ENCODE measurements around the gene FHAD1.

Gene FHAD1

DNA sequence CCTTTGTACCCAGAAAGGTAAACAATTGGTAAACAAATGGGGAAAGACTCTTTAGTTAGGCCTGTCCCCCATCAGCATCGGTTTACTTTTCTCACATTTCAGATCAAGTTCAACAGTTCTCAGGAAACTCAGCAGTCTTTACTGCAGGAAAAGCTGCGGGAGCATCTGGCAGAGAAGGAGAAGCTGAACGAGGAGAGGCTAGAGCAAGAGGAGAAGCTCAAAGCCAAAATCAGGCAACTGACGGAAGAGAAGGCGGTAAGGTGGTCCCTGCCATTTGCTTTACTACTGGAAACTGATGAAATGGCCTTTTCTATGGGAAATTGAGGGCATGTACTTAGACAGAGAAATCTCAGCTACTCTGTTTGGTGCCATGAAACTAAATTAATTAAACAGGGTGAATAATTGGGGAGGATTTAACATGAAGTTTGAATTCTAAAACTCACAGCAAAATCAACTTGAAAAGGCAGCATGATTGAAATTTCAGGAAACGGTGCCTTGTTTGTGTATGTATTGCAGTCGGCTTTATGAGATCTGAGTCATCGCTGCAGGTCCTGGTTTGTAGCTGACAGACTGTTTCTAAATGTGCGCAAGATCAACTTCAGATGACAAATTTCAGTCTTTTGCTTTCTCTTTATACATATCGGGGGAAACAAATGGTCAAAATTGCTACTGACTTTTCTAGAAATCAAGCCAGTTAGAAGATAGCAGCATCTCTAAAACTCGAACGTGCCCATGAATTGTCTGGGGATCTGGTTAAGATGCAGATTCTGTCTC lies 94.8 kb downstream of the FHAD1 start:
- Histone ChIP-seq H3K9me3 (ENCODE audit: control insufficient read depth, insufficient read depth, low read length) (no peaks in the 10 kb centered on the region), H3K36me3 (ENCODE audit: control insufficient read depth, insufficient read depth, low read length) (no peaks in the 10 kb centered on the region), H3K27me3 (ENCODE audit: control insufficient read depth, insufficient read depth, low read length) (no peaks in the 10 kb centered on the region), H3K4me1 (ENCODE audit: control insufficient read depth, insufficient read depth, low read length) (no peaks in the 10 kb centered on the region), H3K9ac (ENCODE audit: low read depth, low read length) (no peak overlapping the region), H3K4me3 (ENCODE audit: low read depth, low read length) (no peak overlapping the region)

- Histone ChIP-seq H3K4me1 (ENCODE audit: control insufficient read depth, insufficient read depth, low read length) (no peaks in the 10 kb centered on the region), H3K9me3 (ENCODE audit: control insufficient read depth, insufficient read depth, low read length) (no peaks in the 10 kb centered on the region), H3K9ac (ENCODE audit: low read depth, low read length) (no peak overlapping the region), H3K36me3 (ENCODE audit: control insufficient read depth, insufficient read depth, low read length) (no peaks in the 10 kb centered on the region), H3K4me3 (ENCODE audit: low read depth, low read length) (no peak overlapping the region), H3K27me3 (ENCODE audit: control insufficient read depth, insufficient read depth, low read length) (no peaks in the 10 kb centered on the region)
Observed at GRCh38 chr1:15342408-15342967, 95.5 kb downstream of the FHAD1 start.

GRCh38 chr1:15343099-15343498 lies 96.1 kb downstream of the FHAD1 start:
- H3K27me3 ChIP-seq (ENCODE audit: control insufficient read depth, insufficient read depth, low read length) = no peaks in the 10 kb centered on the region
- H3K4me1 ChIP-seq (ENCODE audit: control insufficient read depth, insufficient read depth, low read length) = no peaks in the 10 kb centered on the region

DNA sequence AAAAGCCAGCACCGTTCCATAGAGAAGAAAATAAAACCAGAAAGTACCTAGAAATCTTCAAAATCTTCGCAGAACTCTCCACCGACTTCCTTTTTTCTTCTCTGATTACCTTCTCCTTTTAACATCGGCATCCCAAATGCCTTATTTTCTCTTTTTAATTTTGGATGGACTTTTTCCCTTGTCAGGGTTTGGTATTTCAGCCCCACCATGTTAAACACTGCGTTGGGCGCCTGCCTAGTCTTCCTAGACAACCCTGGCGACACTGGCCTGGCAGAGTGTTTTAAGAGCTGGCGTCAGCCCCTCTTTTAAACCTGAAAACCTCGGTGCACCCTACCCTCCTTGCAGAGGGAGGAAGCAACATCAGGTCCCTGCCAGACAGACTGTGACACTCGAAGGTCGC lies 96.7 kb downstream of the FHAD1 start:
- Histone ChIP-seq H3K9me3 (ENCODE audit: control insufficient read depth, insufficient read depth, low read length) (no peaks in the 10 kb centered on the region), H3K4me1 (ENCODE audit: control insufficient read depth, insufficient read depth, low read length) (no peaks in the 10 kb centered on the region), H3K27me3 (ENCODE audit: control insufficient read depth, insufficient read depth, low read length) (no peaks in the 10 kb centered on the region), H3K9ac (ENCODE audit: low read depth, low read length) (no peak overlapping the region), H3K4me3 (ENCODE audit: low read depth, low read length) (no peak overlapping the region), H3K36me3 (ENCODE audit: control insufficient read depth, insufficient read depth, low read length) (no peaks in the 10 kb centered on the region)

More at GRCh38 chr1:15343099-15343498, 96.1 kb downstream of the FHAD1 start:
- Histone ChIP-seq H3K9ac (ENCODE audit: low read depth, low read length) (no peak overlapping the region), H3K9me3 (ENCODE audit: control insufficient read depth, insufficient read depth, low read length) (no peaks in the 10 kb centered on the region), H3K4me3 (ENCODE audit: low read depth, low read length) (no peak overlapping the region), H3K36me3 (ENCODE audit: control insufficient read depth, insufficient read depth, low read length) (no peaks in the 10 kb centered on the region)

GRCh38 chr1:15344380-15344779 lies 97.4 kb downstream of the FHAD1 start:
- Histone ChIP-seq H3K27me3 (ENCODE audit: control insufficient read depth, insufficient read depth, low read length) (no peaks in the 10 kb centered on the region), H3K4me3 (ENCODE audit: low read depth, low read length) (no peak overlapping the region), H3K36me3 (ENCODE audit: control insufficient read depth, insufficient read depth, low read length) (no peaks in the 10 kb centered on the region), H3K9ac (ENCODE audit: low read depth, low read length) (no peak overlapping the region), H3K9me3 (ENCODE audit: control insufficient read depth, insufficient read depth, low read length) (no peaks in the 10 kb centered on the region), H3K4me1 (ENCODE audit: control insufficient read depth, insufficient read depth, low read length) (no peaks in the 10 kb centered on the region)

DNA sequence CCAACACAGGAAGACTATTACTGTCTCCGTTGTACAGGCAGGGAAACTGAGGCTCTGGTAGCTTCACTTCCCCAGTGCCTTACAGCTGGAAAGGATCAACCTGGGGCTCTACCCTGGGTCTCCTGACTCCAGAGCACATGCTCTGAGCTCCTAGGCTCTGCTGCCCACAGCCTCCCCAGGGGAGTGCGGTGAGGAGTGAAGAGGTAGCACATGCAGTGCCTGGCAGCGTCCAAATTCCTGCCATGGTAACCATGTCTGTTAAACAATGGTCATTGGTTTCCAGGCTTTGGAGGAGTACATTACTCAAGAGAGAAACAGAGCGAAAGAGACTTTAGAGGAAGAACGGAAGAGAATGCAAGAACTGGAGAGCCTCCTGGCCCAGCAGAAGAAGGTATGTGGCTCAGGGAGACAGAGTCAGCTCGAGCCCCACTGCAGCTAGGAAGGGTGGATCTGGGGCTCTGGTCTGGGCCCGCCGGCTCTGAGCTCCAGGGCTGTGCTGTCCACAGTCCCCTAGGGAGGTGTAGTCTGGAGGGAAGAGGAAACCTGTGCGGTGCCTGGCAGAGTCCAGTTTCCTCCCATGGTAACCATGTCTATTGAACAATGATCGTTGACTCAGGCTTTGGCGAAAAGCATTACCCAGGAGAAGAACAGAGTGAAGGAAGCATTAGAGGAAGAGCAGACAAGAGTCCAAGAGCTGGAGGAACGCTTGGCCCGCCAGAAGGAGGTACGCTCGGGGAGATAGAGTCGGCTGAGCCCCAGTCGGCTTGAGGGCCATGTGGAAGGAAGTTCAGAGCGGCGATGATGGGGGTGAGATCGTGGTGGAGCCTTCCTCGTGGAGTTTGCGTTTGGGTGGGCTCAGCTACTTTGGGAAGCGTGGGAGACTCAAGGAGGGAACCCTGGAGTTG lies 98.0 kb downstream of the FHAD1 start:
- Histone ChIP-seq H3K4me1 (ENCODE audit: control insufficient read depth, insufficient read depth, low read length) (no peaks in the 10 kb centered on the region), H3K36me3 (ENCODE audit: control insufficient read depth, insufficient read depth, low read length) (no peaks in the 10 kb centered on the region), H3K27me3 (ENCODE audit: control insufficient read depth, insufficient read depth, low read length) (no peaks in the 10 kb centered on the region), H3K9ac (ENCODE audit: low read depth, low read length) (no peak overlapping the region), H3K4me3 (ENCODE audit: low read depth, low read length) (no peak overlapping the region), H3K9me3 (ENCODE audit: control insufficient read depth, insufficient read depth, low read length) (no peaks in the 10 kb centered on the region)

- Histone ChIP-seq H3K36me3 (ENCODE audit: control insufficient read depth, insufficient read depth, low read length) (no peaks in the 10 kb centered on the region), H3K4me3 (ENCODE audit: low read depth, low read length) (no peak overlapping the region), H3K9me3 (ENCODE audit: control insufficient read depth, insufficient read depth, low read length) (no peaks in the 10 kb centered on the region), H3K4me1 (ENCODE audit: control insufficient read depth, insufficient read depth, low read length) (no peaks in the 10 kb centered on the region), H3K27me3 (ENCODE audit: control insufficient read depth, insufficient read depth, low read length) (no peaks in the 10 kb centered on the region), H3K9ac (ENCODE audit: low read depth, low read length) (no peak overlapping the region)
Observed at GRCh38 chr1:15345705-15346345, 98.8 kb downstream of the FHAD1 start.

GRCh38 chr1:15346346-15347030 lies 99.5 kb downstream of the FHAD1 start:
- H3K4me3 ChIP-seq (ENCODE audit: low read depth, low read length) = no peak overlapping the region

GRCh38 chr1:15347182-15347581 lies 100.2 kb downstream of the FHAD1 start:
- H3K36me3 ChIP-seq (ENCODE audit: control insufficient read depth, insufficient read depth, low read length) = no peaks in the 10 kb centered on the region
- no peaks in the 10 kb centered on the region for H3K27me3 ChIP-seq (ENCODE audit: control insufficient read depth, insufficient read depth, low read length)
- no peak overlapping the region for H3K4me3 ChIP-seq (ENCODE audit: low read depth, low read length)
- no peaks in the 10 kb centered on the region for H3K4me1 ChIP-seq (ENCODE audit: control insufficient read depth, insufficient read depth, low read length)
- H3K9ac ChIP-seq (ENCODE audit: low read depth, low read length) = no peak overlapping the region
- H3K9me3 ChIP-seq (ENCODE audit: control insufficient read depth, insufficient read depth, low read length) = no peaks in the 10 kb centered on the region

More at GRCh38 chr1:15346346-15347030, 99.5 kb downstream of the FHAD1 start:
- H3K4me1 ChIP-seq (ENCODE audit: control insufficient read depth, insufficient read depth, low read length) = no peaks in the 10 kb centered on the region
- H3K36me3 ChIP-seq (ENCODE audit: control insufficient read depth, insufficient read depth, low read length) = no peaks in the 10 kb centered on the region
- no peaks in the 10 kb centered on the region for H3K9me3 ChIP-seq (ENCODE audit: control insufficient read depth, insufficient read depth, low read length)
- H3K9ac ChIP-seq (ENCODE audit: low read depth, low read length) = no peak overlapping the region
- H3K27me3 ChIP-seq (ENCODE audit: control insufficient read depth, insufficient read depth, low read length) = no peaks in the 10 kb centered on the region

DNA sequence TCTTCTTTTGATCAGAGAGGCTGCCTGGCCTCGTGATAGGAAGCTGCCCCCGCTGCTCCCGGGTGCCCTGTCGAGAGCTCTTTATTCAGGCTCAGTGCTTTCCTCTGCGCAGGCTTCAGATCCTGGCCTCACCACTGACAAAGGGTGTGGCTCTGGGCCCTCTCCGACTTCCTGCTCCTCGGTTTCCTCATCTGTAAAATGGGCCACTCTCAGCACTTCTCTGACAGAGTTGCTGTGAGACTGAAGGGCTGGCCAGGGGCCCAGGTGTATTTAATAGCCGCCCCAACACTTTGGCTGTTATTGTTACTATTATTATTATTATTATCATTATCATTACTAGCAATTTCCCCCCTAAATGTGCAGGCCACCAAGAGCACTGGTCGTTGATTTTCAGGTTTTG lies 101.6 kb downstream of the FHAD1 start:
- H3K9me3 ChIP-seq (ENCODE audit: control insufficient read depth, insufficient read depth, low read length) = no peaks in the 10 kb centered on the region
- no peaks in the 10 kb centered on the region for H3K4me1 ChIP-seq (ENCODE audit: control insufficient read depth, insufficient read depth, low read length)
- H3K4me3 ChIP-seq (ENCODE audit: low read depth, low read length) = no peak overlapping the region
- no peaks in the 10 kb centered on the region for H3K27me3 ChIP-seq (ENCODE audit: control insufficient read depth, insufficient read depth, low read length)
- H3K9ac ChIP-seq (ENCODE audit: low read depth, low read length) = no peak overlapping the region
- no peaks in the 10 kb centered on the region for H3K36me3 ChIP-seq (ENCODE audit: control insufficient read depth, insufficient read depth, low read length)

GRCh38 chr1:15349133-15349532 lies 102.1 kb downstream of the FHAD1 start:
- Histone ChIP-seq H3K9ac (ENCODE audit: low read depth, low read length) (no peak overlapping the region), H3K4me3 (ENCODE audit: low read depth, low read length) (no peak overlapping the region), H3K4me1 (ENCODE audit: control insufficient read depth, insufficient read depth, low read length) (peaks cover 2% of the 10 kb centered on the region), H3K36me3 (ENCODE audit: control insufficient read depth, insufficient read depth, low read length) (no peaks in the 10 kb centered on the region), H3K9me3 (ENCODE audit: control insufficient read depth, insufficient read depth, low read length) (no peaks in the 10 kb centered on the region), H3K27me3 (ENCODE audit: control insufficient read depth, insufficient read depth, low read length) (no peaks in the 10 kb centered on the region)
